Measurements from ENCODE around the gene CYLD.

Gene CYLD

DNA sequence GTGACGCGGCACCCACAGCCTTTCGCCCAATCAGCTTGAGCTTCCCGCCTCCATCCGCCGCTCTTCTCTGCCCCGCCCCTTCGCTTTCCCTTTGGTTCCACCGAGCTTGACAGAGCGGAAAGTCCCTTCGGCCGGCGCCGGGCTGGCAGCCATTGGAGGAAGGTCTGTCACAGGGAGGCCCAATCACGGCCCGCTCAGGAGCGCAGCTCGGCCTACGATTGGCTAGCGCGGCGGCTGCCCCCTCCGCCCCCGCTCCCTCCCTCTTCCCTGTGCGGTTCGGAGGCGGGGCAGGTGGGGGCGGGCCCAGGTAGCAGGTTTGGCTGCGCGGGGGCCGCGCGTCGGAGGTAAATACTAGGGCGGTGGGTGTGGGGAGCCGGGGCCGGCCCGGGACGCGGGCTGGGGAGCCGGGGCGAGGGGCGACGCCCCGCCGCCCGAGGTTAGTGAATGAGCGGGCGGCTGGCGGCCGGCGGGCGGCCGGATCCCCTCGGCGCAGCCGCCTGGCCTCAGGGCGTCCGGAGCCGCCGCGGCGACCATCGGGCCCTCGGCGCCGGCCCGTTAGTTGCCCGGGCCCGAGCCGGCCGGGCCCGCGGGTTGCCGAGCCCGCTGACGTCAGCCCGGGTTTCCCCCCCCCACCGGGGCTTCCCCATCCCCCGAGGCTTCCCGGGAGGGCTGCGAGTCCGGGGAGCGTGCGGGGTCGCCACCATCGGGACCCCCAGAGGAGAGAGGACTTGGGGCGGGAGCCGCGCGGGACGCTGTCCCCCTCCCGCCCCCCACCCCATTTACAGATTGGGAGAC is at the start of gene CYLD:
TSS of gene CYLD (plus strand) at position 306 of the 795 bp plus-strand sequence. CDS start 7,613 bp downstream, outside the sequence.
- DNase-seq: peak; percentile 99

DNA sequence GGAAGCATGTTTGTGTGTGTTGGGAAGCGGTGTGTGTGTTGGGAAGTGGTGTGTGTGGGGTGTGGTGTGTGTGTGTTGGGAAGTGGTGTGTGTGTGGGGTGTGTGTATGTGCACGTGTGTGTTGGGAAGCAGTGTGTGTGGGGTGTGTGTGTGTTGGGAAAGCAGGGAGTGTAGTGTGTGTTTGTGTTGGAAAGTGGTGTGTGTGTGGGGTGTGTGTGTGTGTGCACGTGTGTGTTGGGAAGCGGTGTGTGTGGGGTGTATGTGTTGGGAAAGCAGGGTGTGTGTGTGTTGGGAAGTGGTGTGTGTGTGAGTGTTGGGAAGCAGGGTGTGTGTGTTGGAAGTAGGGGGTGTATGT is 49.3 kb upstream of the CYLD start:
- no peak for DNase-seq

DNA sequence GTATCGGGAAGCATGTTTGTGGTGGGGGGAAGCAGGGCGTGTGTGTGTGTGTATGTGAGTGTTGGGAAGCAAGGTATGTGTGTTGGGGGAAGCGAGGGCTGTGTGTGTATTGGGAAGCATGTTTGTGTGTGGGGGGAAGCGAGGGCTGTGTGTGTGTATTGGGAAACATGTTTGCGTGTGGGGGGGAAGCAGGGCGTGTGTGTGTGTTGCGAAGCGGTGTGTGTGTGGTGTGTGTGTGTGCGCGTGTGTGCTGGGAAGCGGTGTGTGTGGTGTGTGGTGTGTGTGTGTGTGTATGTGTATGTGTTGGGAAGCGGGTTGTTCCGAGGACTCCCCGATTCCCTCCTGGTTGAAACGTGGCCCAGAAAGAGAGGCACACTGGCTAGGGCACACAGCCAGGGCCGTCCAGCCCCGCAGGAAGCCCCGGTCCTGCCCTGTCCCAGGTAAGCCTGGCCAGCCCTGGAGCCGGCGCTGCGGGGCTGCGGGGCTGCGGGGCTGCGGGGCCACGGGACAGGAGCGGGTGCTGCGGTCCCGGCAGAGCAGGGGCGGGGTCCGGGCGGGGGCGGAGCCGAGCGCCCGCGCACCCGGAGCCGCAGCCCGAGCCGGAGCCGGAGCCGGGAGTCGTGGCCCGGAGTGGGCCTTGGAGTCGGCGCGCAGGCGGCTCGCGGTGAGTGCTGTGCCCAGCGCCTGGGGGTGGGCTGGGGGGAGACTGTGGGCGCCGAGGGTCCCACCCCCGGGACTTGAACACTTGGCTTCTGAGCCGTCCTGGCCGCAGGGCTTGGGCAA is 48.7 kb upstream of the CYLD start, which contains the start of gene NOD2:
TSS of gene NOD2 (plus strand) at position 608 of the 783 bp plus-strand sequence. CDS start 5,890 bp downstream, outside the sequence.
- DNase-seq: peak; percentile 46

DNA sequence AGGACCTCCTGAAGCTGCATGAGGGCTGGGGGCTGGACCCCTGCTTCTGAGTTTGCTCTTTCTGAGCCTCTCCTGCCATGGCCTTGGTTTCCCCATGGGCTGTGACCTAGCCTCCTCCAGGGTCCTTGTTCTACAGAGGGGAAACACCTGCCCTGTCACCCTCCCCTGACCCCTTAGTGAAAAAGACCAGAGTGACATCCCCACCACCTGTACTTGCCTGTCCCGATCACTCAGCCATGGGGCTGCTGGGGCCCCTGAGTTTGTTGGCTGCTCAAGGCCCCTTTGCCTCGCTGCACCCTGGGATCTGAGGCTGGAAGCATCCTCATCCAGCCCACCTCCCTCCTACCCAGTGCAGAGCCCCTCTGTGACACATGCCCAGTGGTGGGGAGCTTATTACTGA is 47.7 kb upstream of the CYLD start:
- no peak for DNase-seq

DNA sequence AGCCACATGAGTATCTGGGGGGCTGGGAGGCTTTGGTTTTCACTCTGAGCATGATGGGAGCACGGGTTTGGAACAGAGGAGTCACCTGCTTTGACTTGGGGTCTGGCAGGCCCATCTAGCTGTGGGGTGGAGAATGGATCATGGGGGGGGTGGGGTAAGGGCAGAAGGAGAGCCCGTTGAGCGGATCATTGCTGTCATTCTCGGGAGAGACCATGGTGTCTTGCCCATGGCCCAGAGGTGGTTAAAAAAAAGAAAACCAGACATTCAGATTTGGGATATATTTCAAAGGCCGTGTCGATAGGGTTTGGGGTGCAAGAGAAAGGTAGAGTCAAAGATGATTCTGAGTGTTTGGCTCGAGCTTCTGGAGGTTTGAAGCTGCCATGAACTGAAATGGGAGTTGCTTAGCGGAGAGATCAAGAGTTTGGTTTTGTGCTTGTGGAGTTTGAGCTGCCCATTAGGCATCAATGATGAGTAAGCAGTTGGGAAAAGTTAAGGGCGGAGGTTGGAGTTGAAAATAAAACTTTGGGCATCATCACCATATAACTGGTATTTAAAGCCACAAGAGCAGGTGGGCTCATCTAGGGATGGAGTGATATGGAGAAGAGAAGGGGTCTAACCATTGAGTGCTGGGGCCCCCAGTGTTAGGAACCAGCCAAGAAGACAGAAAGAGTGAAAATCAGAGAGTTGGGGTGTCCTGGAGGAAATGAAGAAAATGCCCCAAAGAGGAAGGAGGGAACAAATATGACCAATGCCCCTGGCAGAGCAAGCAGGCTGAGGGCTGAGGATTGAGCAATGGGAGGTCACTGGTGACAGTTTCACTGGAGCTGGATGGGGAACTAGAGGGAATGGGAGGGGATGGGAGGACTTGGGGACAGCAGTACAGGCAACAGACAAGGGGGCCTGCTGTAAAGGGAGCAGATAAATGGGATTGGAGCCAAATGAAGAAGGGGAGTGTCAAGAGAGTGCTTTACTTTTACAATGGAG is 46.6 kb upstream of the CYLD start:
- DNase-seq: peak; percentile 92

DNA sequence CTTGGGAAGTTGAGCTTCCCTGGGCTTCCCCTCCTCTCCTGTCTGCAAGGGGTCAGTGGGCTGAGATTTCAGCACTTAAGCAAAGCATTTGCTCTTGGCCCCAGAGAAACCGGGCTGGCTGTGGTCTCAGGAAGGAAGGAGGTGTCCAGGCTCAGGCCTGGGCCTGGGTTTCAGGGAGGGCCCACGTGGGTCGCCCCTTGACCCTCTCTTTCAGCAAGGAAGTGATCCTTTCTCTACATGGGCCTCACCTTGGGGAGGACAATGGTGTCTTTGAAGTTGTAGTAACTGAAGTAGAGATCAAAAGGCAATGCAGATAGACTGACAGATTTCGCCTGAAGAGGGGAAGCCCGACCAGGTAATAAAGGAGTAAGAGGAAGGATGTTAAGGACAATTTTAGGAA is 45.8 kb upstream of the CYLD start:
- no peak for DNase-seq

DNA sequence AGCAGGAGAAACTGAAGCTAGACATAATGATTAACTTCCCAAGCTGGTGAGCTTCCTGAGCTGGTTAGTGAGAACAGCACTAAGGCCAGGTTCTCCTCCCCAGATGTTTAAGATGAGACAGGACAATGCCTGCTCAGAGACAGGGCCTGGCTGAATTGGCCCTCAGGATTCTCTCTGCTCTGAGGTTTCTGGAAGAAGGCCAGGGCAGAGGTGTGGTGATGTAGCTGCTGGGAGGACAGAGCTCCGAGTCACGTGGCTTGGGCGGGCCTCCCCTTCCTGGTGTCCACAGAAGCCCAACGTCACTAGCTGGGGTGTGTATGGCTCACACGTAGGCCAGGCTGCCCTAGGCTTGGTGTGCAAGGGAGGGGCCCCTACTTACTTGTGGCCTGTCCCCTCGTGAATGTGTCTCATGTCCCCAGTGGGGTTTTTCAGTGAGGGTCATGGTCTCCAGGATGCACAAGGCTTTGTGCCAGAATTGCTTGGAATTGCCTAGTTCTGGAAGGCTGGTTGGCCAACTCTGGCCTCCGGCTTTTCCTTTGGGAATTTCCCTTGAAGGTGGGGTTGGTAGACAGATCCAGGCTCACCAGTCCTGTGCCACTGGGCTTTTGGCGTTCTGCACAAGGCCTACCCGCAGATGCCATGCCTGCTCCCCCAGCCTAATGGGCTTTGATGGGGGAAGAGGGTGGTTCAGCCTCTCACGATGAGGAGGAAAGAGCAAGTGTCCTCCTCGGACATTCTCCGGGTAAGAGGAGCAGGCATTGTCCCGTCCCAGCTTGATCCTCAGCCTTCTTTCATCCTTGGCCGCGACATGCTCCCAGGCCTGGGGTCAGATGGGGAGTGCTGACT is 45.1 kb upstream of the CYLD start:
- peak; percentile 69 for DNase-seq

DNA sequence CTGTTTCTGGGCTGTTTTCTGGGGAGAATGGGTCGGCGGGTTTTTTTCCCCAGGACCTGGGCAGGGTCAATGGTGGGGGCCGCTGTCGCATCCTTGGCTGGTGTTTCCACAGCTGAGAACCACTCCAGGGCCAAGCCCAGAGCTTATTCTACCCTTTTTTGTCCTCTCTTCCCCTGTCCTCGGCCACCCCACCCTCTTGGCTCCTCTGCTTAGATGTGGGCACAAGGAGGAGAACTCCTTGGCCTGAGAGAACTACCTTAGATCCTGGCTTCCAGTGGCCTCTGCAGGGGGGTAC is 44.5 kb upstream of the CYLD start:
- DNase-seq: no peak

DNA sequence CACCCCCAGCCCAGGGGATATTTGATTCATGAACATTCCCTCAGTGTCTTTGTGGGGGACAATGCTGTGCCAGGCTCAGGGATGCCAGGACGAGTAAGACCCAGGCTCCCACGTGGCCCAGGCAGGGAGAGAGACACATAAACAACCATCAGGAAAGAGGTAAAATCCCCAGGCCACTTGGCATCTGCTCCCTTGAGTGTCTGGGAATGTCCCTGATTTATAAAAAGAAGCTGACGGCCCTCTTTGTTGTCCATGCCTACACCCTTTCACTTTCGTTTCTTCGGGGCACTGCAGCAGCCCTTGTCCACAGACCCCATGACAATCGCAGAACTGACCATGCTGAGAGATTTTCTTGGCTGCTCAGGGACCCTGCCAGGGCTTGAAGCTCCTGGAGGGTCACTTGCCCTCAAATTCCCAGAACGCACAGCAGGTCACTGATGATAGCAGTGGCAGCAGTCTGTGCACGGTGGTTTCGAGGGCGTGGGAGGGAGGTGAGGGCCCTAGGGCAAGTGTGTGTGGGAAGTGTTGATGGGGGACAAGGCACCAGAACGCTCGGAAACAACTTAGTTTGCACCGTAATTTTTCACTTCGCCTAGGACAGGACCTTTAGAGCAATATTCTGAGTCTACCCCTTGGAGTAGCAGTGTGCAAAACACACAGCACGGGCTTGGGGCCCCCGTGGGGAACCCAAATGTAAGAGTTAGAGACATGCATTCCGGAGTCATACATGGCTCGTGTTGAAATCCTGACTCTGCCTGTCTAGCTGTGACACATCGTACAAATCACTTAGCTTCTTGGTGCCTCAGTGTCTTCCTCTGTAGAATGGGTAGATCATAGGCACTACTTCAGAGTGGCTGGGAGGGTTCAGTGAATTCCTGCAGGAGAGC is 43.8 kb upstream of the CYLD start:
- DNase-seq: peak; percentile 8

DNA sequence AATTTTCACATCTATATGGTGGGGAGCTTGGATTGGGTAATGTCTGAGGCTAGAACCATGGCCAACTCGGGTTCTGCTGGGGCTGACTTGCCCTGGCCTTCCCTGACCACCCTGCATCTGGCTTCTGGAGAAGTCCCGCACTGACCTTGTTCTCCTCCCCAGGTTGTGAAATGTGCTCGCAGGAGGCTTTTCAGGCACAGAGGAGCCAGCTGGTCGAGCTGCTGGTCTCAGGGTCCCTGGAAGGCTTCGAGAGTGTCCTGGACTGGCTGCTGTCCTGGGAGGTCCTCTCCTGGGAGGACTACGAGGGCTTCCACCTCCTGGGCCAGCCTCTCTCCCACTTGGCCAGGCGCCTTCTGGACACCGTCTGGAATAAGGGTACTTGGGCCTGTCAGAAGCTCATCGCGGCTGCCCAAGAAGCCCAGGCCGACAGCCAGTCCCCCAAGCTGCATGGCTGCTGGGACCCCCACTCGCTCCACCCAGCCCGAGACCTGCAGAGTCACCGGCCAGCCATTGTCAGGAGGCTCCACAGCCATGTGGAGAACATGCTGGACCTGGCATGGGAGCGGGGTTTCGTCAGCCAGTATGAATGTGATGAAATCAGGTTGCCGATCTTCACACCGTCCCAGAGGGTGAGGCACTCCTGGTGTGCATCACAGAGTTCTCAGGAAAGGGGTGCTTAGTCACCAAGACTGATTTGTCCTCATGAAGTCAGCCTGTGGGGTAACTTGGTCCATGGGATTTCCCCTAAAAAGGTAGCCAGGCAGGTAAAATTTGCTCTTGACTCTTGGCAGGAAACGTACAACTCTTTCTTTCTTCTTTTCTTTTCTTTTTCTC is 42.3 kb upstream of the CYLD start:
- peak; percentile 56 for DNase-seq

DNA sequence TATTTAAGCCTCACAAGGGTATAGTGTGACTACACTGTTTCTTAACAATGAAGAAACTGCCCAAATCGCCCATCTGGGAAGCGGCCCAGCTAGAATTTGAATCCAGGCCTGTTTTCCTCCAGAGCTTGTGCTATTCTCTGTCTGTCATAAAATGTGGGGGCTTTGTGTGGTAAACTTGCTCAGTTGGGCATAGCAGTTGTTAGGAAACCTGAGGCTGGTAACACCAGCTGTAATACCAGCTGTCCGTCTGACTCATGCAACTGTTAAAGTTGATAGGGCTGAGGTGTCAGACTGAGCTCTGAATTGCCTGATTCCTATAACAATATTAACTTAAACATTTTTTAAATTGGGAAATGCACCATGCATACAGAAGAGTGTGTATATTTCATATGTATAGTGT is 39.2 kb upstream of the CYLD start:
- DNase-seq: peak; percentile 92

DNA sequence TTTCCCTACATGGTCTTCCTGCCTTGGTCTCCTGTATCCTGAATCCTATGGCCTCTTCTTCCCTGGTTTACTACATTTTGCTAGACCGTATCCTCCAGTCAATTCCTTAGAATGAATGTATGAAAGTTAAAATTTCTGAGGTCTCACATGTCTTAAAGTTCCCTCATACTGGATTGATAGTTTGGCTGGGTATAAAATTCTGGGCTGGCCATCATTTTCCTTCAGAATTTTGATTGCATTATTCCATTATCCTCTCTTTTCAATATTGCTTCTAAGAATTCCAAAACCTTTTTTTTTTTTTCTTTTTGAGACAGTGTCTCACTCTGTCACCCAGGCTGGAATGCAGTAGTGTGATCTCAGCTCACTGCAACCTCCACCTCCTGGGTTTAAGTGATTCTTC is 37.6 kb upstream of the CYLD start:
- DNase-seq: no peak

DNA sequence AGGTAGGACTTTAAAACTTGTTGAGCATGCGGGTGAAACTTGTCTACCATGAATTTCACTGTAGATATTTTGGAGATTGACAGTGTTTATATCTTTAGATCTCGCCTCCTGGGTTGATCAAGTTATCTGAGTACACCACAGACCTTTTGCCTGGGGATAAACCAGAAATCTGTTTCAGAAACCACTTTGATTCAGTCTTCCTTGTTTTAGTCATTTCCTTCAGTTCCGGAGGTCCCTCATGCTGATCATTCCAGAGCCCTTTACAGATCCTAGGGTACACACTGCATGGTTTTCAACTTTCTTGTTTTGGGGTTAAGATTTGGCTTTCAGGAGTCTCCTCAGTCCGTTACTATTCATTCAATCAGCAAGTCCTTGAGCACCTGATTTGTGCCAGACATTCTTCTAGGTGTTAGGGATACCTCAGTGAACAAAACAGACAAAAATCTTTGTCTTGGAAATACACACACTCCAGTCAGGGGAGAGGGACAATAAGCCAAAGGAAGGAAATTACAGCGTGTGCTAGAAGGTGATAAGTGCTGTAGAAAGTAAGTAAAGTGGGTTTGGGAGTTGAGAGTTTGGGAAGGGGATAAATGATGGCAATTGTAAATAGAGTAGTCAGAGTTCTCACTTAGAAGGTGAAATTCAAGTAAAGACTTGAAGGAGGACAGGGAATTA is 36.3 kb upstream of the CYLD start:
- no peak for DNase-seq

DNA sequence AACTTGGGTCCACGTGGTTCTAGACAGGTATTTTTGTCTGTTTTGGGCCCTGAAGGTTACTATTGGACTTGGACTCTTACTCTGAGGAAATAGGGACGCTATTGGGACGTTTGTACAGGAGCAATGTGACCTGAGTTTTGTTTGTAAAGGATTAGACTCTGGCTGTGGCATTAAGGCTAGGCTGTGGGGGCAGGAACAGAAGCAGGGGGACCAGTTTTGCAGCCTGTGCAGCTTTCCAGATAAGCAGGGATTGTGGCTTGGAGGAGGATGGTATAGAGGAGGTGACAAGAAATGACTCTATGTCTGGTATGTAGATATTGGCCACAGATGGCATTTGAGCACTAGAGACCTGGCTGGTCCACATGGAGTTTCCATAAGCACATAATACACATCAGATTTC is 35.6 kb upstream of the CYLD start:
- DNase-seq: no peak

DNA sequence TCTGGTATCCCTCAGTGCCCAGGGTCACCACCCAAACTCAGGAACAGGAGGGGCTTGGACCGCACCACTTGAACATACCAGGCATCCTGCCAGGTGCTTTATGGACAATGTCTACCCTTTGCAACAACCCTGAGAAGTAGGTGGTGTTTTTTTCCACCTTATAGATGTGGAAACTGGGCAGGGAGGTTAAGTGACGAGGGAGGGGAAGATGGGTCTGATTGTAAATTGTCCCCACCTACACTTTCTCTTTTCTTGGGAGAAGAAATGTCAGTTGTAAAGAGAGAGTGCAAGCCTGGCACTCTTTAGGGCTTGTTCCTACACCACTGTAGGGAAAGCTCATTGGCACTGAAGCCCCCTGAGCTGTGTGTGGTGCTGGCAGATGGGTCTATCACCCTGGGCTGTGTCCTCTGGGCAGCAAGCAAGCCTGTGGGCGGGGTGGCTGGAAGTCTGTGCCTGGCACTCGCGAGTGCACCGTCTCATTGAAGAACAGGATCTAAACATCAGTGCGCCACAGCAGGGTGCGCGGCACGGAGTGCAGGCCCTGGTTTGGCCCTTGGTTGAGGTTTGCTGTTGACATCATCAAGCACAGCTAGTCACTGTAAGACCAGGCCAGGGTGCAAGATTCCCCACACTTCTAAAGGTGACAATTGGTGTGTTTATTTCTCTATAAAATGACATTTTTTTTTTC is 33.4 kb upstream of the CYLD start:
- peak; percentile 65 for DNase-seq

DNA sequence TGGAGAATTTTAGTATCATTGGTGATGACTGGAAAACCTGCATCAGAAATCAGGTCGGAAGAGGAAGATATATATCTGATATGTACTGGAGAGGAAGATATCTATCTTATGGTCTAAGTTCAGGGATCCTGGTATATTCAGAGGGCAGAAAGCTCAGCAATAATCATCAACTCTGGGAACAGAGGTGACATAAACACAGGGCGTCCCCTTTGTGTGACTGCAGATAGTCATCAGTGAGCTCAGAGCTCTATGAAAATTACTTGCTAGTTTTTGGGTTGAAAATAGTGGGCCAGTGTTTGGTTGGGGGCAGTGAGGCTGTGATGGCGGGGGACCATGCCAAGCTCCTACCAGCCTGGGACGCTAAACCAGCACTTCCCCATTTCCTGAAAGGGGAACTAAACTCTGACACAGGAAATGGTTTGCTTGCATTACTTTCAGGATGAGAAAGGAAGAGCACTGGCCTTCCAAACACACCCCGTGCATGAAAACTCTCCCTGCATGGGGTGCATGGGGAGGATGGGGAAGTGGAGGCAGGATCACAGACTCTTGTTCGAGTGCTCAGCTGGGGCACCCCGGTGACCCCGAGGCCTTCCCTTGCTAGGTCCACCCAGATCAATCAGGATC is 32.7 kb upstream of the CYLD start:
- peak; percentile 97 for DNase-seq

DNA sequence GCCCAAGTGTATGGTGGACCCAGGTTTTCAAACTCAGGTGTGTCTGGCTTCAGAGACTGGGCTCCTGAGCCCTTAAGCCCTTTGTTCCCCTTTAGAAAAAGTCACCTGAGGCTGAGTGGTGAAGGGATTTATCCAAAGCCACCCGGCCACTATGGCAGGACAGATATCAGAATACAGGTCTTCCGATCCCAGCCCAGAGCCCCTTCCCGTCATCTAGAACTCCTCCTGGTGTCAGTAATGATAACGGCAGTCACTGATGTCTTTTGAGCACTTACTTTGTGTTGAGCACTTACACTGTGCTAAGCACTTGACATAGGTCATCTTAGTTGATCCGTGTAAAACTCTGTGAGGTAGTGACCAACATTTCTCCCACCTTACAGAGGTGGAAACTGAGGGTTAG is 31.9 kb upstream of the CYLD start:
- no peak for DNase-seq

DNA sequence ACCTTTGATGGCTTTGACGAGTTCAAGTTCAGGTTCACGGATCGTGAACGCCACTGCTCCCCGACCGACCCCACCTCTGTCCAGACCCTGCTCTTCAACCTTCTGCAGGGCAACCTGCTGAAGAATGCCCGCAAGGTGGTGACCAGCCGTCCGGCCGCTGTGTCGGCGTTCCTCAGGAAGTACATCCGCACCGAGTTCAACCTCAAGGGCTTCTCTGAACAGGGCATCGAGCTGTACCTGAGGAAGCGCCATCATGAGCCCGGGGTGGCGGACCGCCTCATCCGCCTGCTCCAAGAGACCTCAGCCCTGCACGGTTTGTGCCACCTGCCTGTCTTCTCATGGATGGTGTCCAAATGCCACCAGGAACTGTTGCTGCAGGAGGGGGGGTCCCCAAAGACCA is 30.8 kb upstream of the CYLD start:
- no peak for DNase-seq

Measured in MV-4-11 (cell line).